Measurements from ENCODE around the gene HMGB2.
A peak's percentile ranks its signal among the peaks of the same experiment; 100 is the strongest.

Gene HMGB2

DNA sequence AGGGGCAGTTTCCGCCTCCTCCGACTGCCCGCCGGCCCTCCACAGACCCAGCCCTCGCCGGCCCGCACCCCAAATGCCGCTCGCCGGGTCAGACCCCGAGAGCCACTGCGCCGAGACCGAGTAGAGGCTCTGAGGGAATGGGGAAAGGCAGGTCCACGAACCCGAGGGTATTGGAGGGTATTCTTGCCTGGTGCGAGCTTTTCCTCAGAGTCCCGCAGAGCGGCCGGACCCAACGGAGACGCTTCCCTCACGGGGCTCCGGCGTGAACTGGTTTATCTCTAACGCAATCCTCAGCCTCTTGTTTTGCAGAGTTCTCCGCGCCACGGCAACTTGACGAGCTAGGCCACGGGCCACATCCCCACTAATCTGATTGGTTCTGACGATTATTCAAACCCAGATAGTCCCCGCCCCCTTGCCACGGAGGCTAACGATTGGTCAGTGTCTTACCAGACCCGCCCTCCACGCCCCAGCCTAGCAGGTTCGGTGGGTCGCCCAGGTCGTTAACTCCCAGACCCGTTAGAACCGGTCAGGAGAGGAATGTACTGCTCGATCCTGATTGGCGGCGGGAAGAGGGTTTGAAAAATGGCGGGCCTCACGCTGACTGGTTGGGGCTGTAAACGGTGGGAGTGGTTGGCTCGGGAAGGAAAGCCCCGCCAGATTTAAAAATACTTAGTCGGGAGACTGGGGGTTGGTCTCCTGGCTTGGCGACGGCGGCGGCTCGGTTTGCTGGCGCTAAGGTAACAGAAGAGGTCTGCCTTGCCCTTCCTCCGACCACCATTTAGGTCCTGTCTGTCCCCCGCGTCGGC, at the start of gene HMGB2:
HMGB2 (minus strand) TSS at position 274 of the 806 bp plus-strand sequence. CDS start 709 bp downstream, outside the sequence.
- H3K27me3 ChIP-seq (ENCODE audit: insufficient read depth, low read depth): no peaks in the 10 kb centered on the region
- peaks cover 59% of the 10 kb centered on the region for H3K79me2 ChIP-seq (ENCODE audit: insufficient read depth, low read depth)
- H3K4me2 ChIP-seq: peak within 1 kb of the TSS; percentile 80
- peaks cover 13% of the 10 kb centered on the region; the same call in 1 of the 2 replicates for H4K20me1 ChIP-seq (ENCODE audit: insufficient read depth)
- peaks cover 51% of the 10 kb centered on the region for H3K4me1 ChIP-seq (ENCODE audit: low read depth, poor library complexity, severe bottlenecking)
- H3K4me3 ChIP-seq (IDR thresholded peaks at IDR 0.05; ENCODE audit: insufficient read depth, low read depth, low read length): no peak within 1 kb of the TSS
- TF ChIP-seq CTCF (conservative IDR thresholded peaks at IDR 0.05; ENCODE audit: low read depth, low read length): no peak
- H3K36me3 ChIP-seq (ENCODE audit: insufficient read depth): peaks cover 18% of the 10 kb centered on the region
- H3K27ac ChIP-seq: peak within 1 kb of the TSS; percentile 97
- peak within 1 kb of the TSS; percentile 53 for H2AFZ ChIP-seq (ENCODE audit: low read depth)
- H3K9ac ChIP-seq: peak within 1 kb of the TSS; percentile 100

- H3K79me2 ChIP-seq (ENCODE audit: insufficient read depth, low read depth): no peaks in the 10 kb centered on the region
- H3K36me3 ChIP-seq (ENCODE audit: insufficient read depth): no peaks in the 10 kb centered on the region
- no peaks in the 10 kb centered on the region for H3K27me3 ChIP-seq (ENCODE audit: insufficient read depth, low read depth)
- no peak overlapping the region for H3K4me2 ChIP-seq
- no peak overlapping the region for H3K9ac ChIP-seq
- no peaks in the 10 kb centered on the region for H3K4me1 ChIP-seq (ENCODE audit: low read depth, poor library complexity, severe bottlenecking)
- no peak for TF ChIP-seq CTCF (conservative IDR thresholded peaks at IDR 0.05; ENCODE audit: low read depth, low read length)
- no peak overlapping the region for H3K4me3 ChIP-seq (IDR thresholded peaks at IDR 0.05; ENCODE audit: insufficient read depth, low read depth, low read length)
- H4K20me1 ChIP-seq (ENCODE audit: insufficient read depth): peaks cover 3% of the 10 kb centered on the region; the same call in 1 of the 2 replicates
- no peak overlapping the region for H3K27ac ChIP-seq
- no peak overlapping the region for H2AFZ ChIP-seq (ENCODE audit: low read depth)
Observed at GRCh38 chr4:173382349-173382748, 48.2 kb upstream of the HMGB2 start.

- Histone ChIP-seq H3K79me2 (ENCODE audit: insufficient read depth, low read depth) (no peaks in the 10 kb centered on the region), H4K20me1 (ENCODE audit: insufficient read depth) (peaks cover 7% of the 10 kb centered on the region; the same call in 1 of the 2 replicates), H3K36me3 (ENCODE audit: insufficient read depth) (no peaks in the 10 kb centered on the region), H3K27ac (no peak overlapping the region), H2AFZ (ENCODE audit: low read depth) (no peak overlapping the region), H3K27me3 (ENCODE audit: insufficient read depth, low read depth) (no peaks in the 10 kb centered on the region), H3K4me2 (no peak overlapping the region), H3K4me1 (ENCODE audit: low read depth, poor library complexity, severe bottlenecking) (no peaks in the 10 kb centered on the region), H3K4me3 (IDR thresholded peaks at IDR 0.05; ENCODE audit: insufficient read depth, low read depth, low read length) (no peak overlapping the region), H3K9ac (no peak overlapping the region)
- TF ChIP-seq CTCF (conservative IDR thresholded peaks at IDR 0.05; ENCODE audit: low read depth, low read length): no peak
Observed at GRCh38 chr4:173381610-173382009, 47.5 kb upstream of the HMGB2 start.

- Histone ChIP-seq H3K4me2 (no peak overlapping the region), H3K9ac (no peak overlapping the region)
Observed at GRCh38 chr4:173380987-173381386, 46.8 kb upstream of the HMGB2 start.

More at GRCh38 chr4:173380987-173381386, 46.8 kb upstream of the HMGB2 start:
- no peak for TF ChIP-seq CTCF (conservative IDR thresholded peaks at IDR 0.05; ENCODE audit: low read depth, low read length)
- no peak overlapping the region for H3K4me3 ChIP-seq (IDR thresholded peaks at IDR 0.05; ENCODE audit: insufficient read depth, low read depth, low read length)
- no peak overlapping the region for H3K27ac ChIP-seq
- H3K27me3 ChIP-seq (ENCODE audit: insufficient read depth, low read depth): no peaks in the 10 kb centered on the region
- no peak overlapping the region for H2AFZ ChIP-seq (ENCODE audit: low read depth)
- H3K4me1 ChIP-seq (ENCODE audit: low read depth, poor library complexity, severe bottlenecking): peaks cover 3% of the 10 kb centered on the region
- peaks cover 3% of the 10 kb centered on the region; the same call in 1 of the 2 replicates for H3K79me2 ChIP-seq (ENCODE audit: insufficient read depth, low read depth)
- no peaks in the 10 kb centered on the region for H3K36me3 ChIP-seq (ENCODE audit: insufficient read depth)
- peaks cover 7% of the 10 kb centered on the region; the same call in 1 of the 2 replicates for H4K20me1 ChIP-seq (ENCODE audit: insufficient read depth)

Data from KMS-11 (cell line).